Esophagus muscularis mucosa (tissue), 3 donors: ENCODE data around the gene CXCL12.

ENCODE experiments used
- POLR2AphosphoS5 ChIP-seq, 2 donors: sonication (generic); formaldehyde crosslinking; IDR thresholded peaks; one replicate each; pipeline ENCODE4 v1.6.1; 2017; ENCODE audit warnings: antibody characterized with exemption in 2 of 2
- TF ChIP-seq, protein P1 (sequence below), 3 experiments: fragments of 200-600 bp in 2 of 3; fragments of 450-650 bp in 1 of 3; sonication (generic) in 2 of 3; IDR thresholded peaks; one replicate each; pipeline ENCODE4 v1.5.1; 2017 to 2019; ENCODE audit warnings: antibody characterized with exemption in 3 of 3, mild to moderate bottlenecking in 2 of 3, moderate library complexity in 1 of 3

DNA sequence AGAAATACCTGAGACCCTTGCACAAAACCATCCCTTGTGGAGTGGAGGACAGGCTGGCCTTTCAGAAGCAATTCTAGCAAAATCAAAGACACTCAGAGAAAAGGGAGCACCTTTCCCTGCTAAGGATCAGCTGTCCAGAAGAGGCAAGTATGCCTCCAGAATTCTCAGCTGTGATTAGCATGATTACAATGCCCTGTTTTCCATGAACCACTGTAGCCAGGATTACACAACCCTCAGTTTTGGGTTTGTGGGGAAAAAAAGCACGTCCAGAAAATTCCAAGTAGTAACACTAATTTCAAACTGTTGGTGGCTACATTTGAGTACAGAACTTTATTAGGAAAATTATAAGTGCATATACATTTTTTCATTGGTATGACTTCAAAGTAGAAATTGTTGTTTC is 15.0 kb downstream of the CXCL12 start:
- TF ChIP-seq, protein P1, sequence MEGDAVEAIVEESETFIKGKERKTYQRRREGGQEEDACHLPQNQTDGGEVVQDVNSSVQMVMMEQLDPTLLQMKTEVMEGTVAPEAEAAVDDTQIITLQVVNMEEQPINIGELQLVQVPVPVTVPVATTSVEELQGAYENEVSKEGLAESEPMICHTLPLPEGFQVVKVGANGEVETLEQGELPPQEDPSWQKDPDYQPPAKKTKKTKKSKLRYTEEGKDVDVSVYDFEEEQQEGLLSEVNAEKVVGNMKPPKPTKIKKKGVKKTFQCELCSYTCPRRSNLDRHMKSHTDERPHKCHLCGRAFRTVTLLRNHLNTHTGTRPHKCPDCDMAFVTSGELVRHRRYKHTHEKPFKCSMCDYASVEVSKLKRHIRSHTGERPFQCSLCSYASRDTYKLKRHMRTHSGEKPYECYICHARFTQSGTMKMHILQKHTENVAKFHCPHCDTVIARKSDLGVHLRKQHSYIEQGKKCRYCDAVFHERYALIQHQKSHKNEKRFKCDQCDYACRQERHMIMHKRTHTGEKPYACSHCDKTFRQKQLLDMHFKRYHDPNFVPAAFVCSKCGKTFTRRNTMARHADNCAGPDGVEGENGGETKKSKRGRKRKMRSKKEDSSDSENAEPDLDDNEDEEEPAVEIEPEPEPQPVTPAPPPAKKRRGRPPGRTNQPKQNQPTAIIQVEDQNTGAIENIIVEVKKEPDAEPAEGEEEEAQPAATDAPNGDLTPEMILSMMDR (IDR thresholded peaks at IDR 0.05), result no peak
- no peak for TF ChIP-seq POLR2AphosphoS5 (IDR thresholded peaks at IDR 0.05)
